ENCODE measurements around the gene NREP.

Gene NREP

DNA sequence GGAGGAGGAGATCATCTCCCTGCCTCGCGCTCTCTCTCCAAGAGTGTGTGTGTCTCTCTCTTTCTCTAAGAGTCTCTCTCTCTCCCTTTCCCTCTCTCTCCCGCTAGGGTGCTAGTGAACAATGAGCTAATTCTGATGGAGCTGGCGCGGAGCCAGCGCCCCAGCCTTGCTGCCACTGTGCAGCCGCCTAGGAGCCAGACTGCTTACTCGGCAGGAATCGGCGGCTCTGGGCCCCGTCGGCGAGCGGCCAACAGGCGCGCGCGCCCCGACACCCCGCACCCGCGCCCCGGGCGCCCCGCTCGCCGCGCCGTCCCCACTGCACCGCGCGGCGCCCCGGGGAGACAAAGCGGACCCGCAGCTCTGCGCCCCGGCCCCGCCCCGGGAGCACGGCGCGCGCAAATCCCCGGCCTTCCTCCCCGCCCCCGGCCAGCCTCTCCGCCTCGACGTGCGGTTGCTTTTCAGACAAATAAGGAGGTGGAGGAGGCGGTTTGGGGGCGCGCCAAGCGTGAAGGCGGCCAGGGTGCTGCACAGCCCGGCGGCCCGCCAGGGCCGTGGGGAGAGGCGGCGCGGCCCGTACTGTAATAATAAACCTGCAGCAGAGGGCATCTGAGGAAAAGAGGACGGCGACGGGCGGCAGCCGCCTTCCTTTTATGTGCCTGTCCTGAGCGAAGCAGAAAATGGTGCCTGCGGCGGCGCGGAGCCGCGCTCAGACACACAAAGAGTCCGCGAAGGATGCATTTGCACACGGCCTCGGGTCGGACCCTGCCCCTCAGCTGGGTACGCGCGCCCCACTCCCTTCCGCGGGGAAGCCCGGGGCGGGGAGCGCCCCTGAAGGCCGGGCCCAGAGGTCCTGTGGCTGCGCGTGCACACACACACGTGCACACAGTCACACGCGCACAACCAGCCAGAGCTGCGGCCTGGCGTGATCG is 625 bp upstream of the NREP start:
- H3K4ac ChIP-seq (ENCODE audit: low read depth, low read length) = peak overlapping the region; percentile 84
- peak overlapping the region; percentile 94 for H3K9ac ChIP-seq (ENCODE audit: low read length)
- peak overlapping the region; percentile 99 for H4K12ac ChIP-seq (ENCODE audit: low read depth, low read length)
- peak overlapping the region; percentile 59 for H2BK12ac ChIP-seq (ENCODE audit: low read length)
- H2AK5ac ChIP-seq (ENCODE audit: low read length) = peak overlapping the region; percentile 18
- H3K36me3 ChIP-seq (ENCODE audit: control insufficient read depth in 1 of 2, insufficient read depth in 2 of 2, low read length in 2 of 2) = peaks cover 0 to under 1% of the 10 kb centered on the region in 2 experiments
- peak overlapping the region; percentile 79 for H3K4me2 ChIP-seq (ENCODE audit: low read length)
- peak overlapping the region; percentile 91 for H2BK120ac ChIP-seq (ENCODE audit: insufficient read depth, low read length, poor library complexity)
- no peaks in the 10 kb centered on the region for H3K27me3 ChIP-seq (ENCODE audit: insufficient read depth, low read length)
- H3K27ac ChIP-seq (ENCODE audit: low read depth, low read length) = peak overlapping the region; percentile 97
- no peaks in the 10 kb centered on the region for H3K4me1 ChIP-seq (ENCODE audit: control insufficient read depth in 1 of 2, insufficient read depth in 2 of 2, low read length in 2 of 2)
- peak overlapping the region; percentile 98 for H4K91ac ChIP-seq (ENCODE audit: low read depth, low read length)
- no CpG with 5 or more reads among the region's 98 CpGs for WGBS (ENCODE audit: extremely low coverage, insufficient coverage, insufficient read length)
- H3K4me3 ChIP-seq (ENCODE audit: low read depth, low read length) = peak overlapping the region; percentile 70
- peaks cover 11% of the 10 kb centered on the region for H3K79me1 ChIP-seq (ENCODE audit: low read length)
- peak overlapping the region; percentile 80 for H2AFZ ChIP-seq (ENCODE audit: insufficient read depth, low read length, poor library complexity)
- peak overlapping the region; percentile 93 for H2BK5ac ChIP-seq (ENCODE audit: low read depth, low read length, poor library complexity)
- peak overlapping the region; percentile 94 for H4K8ac ChIP-seq (ENCODE audit: low read depth, low read length)
- H3K79me2 ChIP-seq (ENCODE audit: control insufficient read depth, insufficient read depth, low read length, poor library complexity) = peaks cover 5% of the 10 kb centered on the region
- no peak overlapping the region for H3K23ac ChIP-seq (ENCODE audit: low read length)
- no peaks in the 10 kb centered on the region for H3K9me3 ChIP-seq (ENCODE audit: insufficient read depth, low read depth, low read length)
- DNase-seq = peak; percentile 75 to 92
- H3K18ac ChIP-seq (ENCODE audit: low read length) = peak overlapping the region; percentile 99
- peak overlapping the region; percentile 90 for H3K14ac ChIP-seq (ENCODE audit: low read length)

DNA sequence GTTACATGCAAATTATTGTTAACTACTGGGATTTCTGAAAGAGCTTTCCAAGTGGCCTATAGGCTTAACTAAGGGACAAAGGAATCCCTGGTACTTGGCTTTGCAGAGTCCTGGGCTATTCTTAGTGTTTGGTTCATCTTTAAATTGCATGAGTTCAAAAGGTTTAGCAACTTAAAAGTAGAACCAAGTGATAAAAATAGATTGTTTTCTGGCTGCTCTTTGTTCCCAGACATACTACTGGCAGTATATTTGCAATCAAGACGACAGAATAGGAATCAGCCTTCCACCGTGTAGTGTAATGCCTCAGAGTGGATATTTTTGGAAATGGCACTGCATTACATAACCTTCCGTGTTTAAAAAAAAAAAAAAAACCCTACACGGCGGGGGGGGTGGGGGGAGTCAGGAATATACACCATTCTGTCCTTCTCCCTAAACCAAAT is 1.0 kb downstream of the NREP start:
- H4K91ac ChIP-seq (ENCODE audit: low read depth, low read length) = no peak overlapping the region
- H3K79me2 ChIP-seq (ENCODE audit: control insufficient read depth, insufficient read depth, low read length, poor library complexity) = peaks cover 5% of the 10 kb centered on the region
- H3K4me1 ChIP-seq (ENCODE audit: control insufficient read depth in 1 of 2, insufficient read depth in 2 of 2, low read length in 2 of 2) = no peaks in the 10 kb centered on the region
- no peak overlapping the region for H2AK5ac ChIP-seq (ENCODE audit: low read length)
- no peaks in the 10 kb centered on the region for H3K27me3 ChIP-seq (ENCODE audit: insufficient read depth, low read length)
- no peak overlapping the region for H4K12ac ChIP-seq (ENCODE audit: low read depth, low read length)
- H2BK12ac ChIP-seq (ENCODE audit: low read length) = no peak overlapping the region
- peaks cover 0 to 1% of the 10 kb centered on the region in 2 experiments for H3K36me3 ChIP-seq (ENCODE audit: control insufficient read depth in 1 of 2, insufficient read depth in 2 of 2, low read length in 2 of 2)
- no peaks in the 10 kb centered on the region for H3K9me3 ChIP-seq (ENCODE audit: insufficient read depth, low read depth, low read length)
- no peak overlapping the region for H2BK120ac ChIP-seq (ENCODE audit: insufficient read depth, low read length, poor library complexity)
- no peak overlapping the region for H4K8ac ChIP-seq (ENCODE audit: low read depth, low read length)
- H3K18ac ChIP-seq (ENCODE audit: low read length) = no peak overlapping the region
- no CpG with 5 or more reads among the region's 5 CpGs for WGBS (ENCODE audit: extremely low coverage, insufficient coverage, insufficient read length)
- H3K4me3 ChIP-seq (ENCODE audit: low read depth, low read length) = no peak overlapping the region
- no peak overlapping the region for H2AFZ ChIP-seq (ENCODE audit: insufficient read depth, low read length, poor library complexity)
- no peak overlapping the region for H2BK5ac ChIP-seq (ENCODE audit: low read depth, low read length, poor library complexity)
- H3K79me1 ChIP-seq (ENCODE audit: low read length) = peaks cover 11% of the 10 kb centered on the region
- peak overlapping the region; percentile 67 for H3K4me2 ChIP-seq (ENCODE audit: low read length)
- no peak overlapping the region for H3K23ac ChIP-seq (ENCODE audit: low read length)
- no peak overlapping the region for H3K4ac ChIP-seq (ENCODE audit: low read depth, low read length)
- H3K27ac ChIP-seq (ENCODE audit: low read depth, low read length) = no peak overlapping the region
- H3K9ac ChIP-seq (ENCODE audit: low read length) = no peak overlapping the region
- no peak for DNase-seq
- no peak overlapping the region for H3K14ac ChIP-seq (ENCODE audit: low read length)

DNA sequence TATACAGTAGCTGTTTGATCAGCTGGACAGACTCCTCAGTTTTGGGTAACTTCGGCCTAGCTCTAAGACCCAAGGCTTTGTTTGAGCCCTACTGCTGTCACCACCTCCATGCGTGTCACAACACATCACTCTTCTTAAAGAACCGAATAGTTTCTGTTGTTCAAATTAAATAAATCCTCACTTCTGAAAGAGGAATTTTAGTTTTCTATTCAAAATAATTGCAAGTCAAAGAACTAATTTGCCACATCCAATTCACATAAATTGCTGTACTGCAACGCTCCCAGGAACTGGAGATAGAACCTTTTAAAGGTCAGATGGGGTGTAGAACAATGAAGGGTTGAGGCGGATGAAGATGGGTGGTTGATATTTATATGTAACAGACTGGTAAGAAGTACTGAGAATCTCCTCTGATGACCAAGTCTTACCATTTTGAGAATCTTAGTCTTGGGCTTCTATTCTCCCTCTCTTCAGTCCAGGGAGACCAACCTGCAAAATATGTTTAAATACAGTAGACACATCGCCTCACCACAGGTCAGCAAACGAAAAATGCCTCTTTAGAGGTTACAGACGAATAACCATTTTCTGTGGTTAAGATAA is 1.6 kb downstream of the NREP start:
- H3K79me2 ChIP-seq (ENCODE audit: control insufficient read depth, insufficient read depth, low read length, poor library complexity) = peaks cover 5% of the 10 kb centered on the region
- H3K23ac ChIP-seq (ENCODE audit: low read length) = no peak overlapping the region
- H3K27me3 ChIP-seq (ENCODE audit: insufficient read depth, low read length) = no peaks in the 10 kb centered on the region
- no peak overlapping the region for H3K9ac ChIP-seq (ENCODE audit: low read length)
- H2AFZ ChIP-seq (ENCODE audit: insufficient read depth, low read length, poor library complexity) = no peak overlapping the region
- H3K4me1 ChIP-seq (ENCODE audit: control insufficient read depth in 1 of 2, insufficient read depth in 2 of 2, low read length in 2 of 2) = no peaks in the 10 kb centered on the region
- H2BK12ac ChIP-seq (ENCODE audit: low read length) = no peak overlapping the region
- 100% methylated on average over 1 of the region's 8 CpGs for WGBS (ENCODE audit: extremely low coverage, insufficient coverage, insufficient read length)
- no peak overlapping the region for H3K4me3 ChIP-seq (ENCODE audit: low read depth, low read length)
- no peak for DNase-seq
- H2BK120ac ChIP-seq (ENCODE audit: insufficient read depth, low read length, poor library complexity) = no peak overlapping the region
- H3K36me3 ChIP-seq (ENCODE audit: control insufficient read depth in 1 of 2, insufficient read depth in 2 of 2, low read length in 2 of 2) = peaks cover 0 to 1% of the 10 kb centered on the region in 2 experiments
- peaks cover 11% of the 10 kb centered on the region for H3K79me1 ChIP-seq (ENCODE audit: low read length)
- no peak overlapping the region for H4K12ac ChIP-seq (ENCODE audit: low read depth, low read length)
- peak overlapping the region; percentile 67 for H3K4me2 ChIP-seq (ENCODE audit: low read length)
- H2BK5ac ChIP-seq (ENCODE audit: low read depth, low read length, poor library complexity) = no peak overlapping the region
- no peak overlapping the region for H3K14ac ChIP-seq (ENCODE audit: low read length)
- no peak overlapping the region for H3K18ac ChIP-seq (ENCODE audit: low read length)
- no peak overlapping the region for H4K91ac ChIP-seq (ENCODE audit: low read depth, low read length)
- no peaks in the 10 kb centered on the region for H3K9me3 ChIP-seq (ENCODE audit: insufficient read depth, low read depth, low read length)
- H3K27ac ChIP-seq (ENCODE audit: low read depth, low read length) = no peak overlapping the region
- no peak overlapping the region for H3K4ac ChIP-seq (ENCODE audit: low read depth, low read length)
- H4K8ac ChIP-seq (ENCODE audit: low read depth, low read length) = no peak overlapping the region
- H2AK5ac ChIP-seq (ENCODE audit: low read length) = no peak overlapping the region

- no peak overlapping the region for H3K4ac ChIP-seq (ENCODE audit: low read depth, low read length)
- H3K9me3 ChIP-seq (ENCODE audit: insufficient read depth, low read depth, low read length) = no peaks in the 10 kb centered on the region
- H4K8ac ChIP-seq (ENCODE audit: low read depth, low read length) = no peak overlapping the region
Measured at GRCh38 chr5:111753884-111754589, 3.0 kb downstream of the NREP start.

More at GRCh38 chr5:111753884-111754589, 3.0 kb downstream of the NREP start:
- Histone ChIP-seq H3K79me1 (ENCODE audit: low read length) (peaks cover 11% of the 10 kb centered on the region), H3K4me3 (ENCODE audit: low read depth, low read length) (no peak overlapping the region), H3K27ac (ENCODE audit: low read depth, low read length) (no peak overlapping the region), H3K9ac (ENCODE audit: low read length) (no peak overlapping the region), H2AK5ac (ENCODE audit: low read length) (no peak overlapping the region), H3K18ac (ENCODE audit: low read length) (no peak overlapping the region), H3K4me1 (ENCODE audit: control insufficient read depth in 1 of 2, insufficient read depth in 2 of 2, low read length in 2 of 2) (no peaks in the 10 kb centered on the region), H3K4me2 (ENCODE audit: low read length) (no peak overlapping the region), H4K12ac (ENCODE audit: low read depth, low read length) (no peak overlapping the region), H3K14ac (ENCODE audit: low read length) (no peak overlapping the region), H2AFZ (ENCODE audit: insufficient read depth, low read length, poor library complexity) (no peak overlapping the region), H3K36me3 (ENCODE audit: control insufficient read depth in 1 of 2, insufficient read depth in 2 of 2, low read length in 2 of 2) (peaks cover 0 to 3% of the 10 kb centered on the region in 2 experiments), H3K27me3 (ENCODE audit: insufficient read depth, low read length) (no peaks in the 10 kb centered on the region), H2BK12ac (ENCODE audit: low read length) (no peak overlapping the region), H2BK120ac (ENCODE audit: insufficient read depth, low read length, poor library complexity) (no peak overlapping the region), H3K79me2 (ENCODE audit: control insufficient read depth, insufficient read depth, low read length, poor library complexity) (peaks cover 5% of the 10 kb centered on the region), H3K23ac (ENCODE audit: low read length) (no peak overlapping the region), H2BK5ac (ENCODE audit: low read depth, low read length, poor library complexity) (no peak overlapping the region), H4K91ac (ENCODE audit: low read depth, low read length) (no peak overlapping the region)
- no peak for DNase-seq
- WGBS (ENCODE audit: extremely low coverage, insufficient coverage, insufficient read length) = no CpG with 5 or more reads among the region's 3 CpGs
